Transverse colon (tissue), 4 donors: Measurements from ENCODE around the gene CRMP1. TPM values are rescaled to one million over a fixed set of nuclear protein-coding genes. Genes with fewer than 3 reads are reported as not detected.
A peak's percentile ranks its signal among the peaks of the same experiment; 100 is the strongest.

ENCODE experiments used
- DNase-seq: peaks from one replicate; pipeline ENCODE4 v3.0.0-alpha.2; 2019
- H3K27ac ChIP-seq, 4 donors: fragments of 200-600 bp; sonication (generic); 2 replicates each; pipeline ENCODE4 v1.5.1; 2016 to 2018; ENCODE audit warnings: inconsistent platforms in 4 of 4
- H3K27me3 ChIP-seq: fragments of 200-600 bp; sonication (generic); 2 replicates; pipeline ENCODE4 v1.5.1; 2017; ENCODE audit warnings: inconsistent platforms
- H3K36me3 ChIP-seq, 4 donors: fragments of 200-600 bp; sonication (generic); 2 replicates each; pipeline ENCODE4 v1.5.1; 2017 to 2019; ENCODE audit warnings: inconsistent platforms in 4 of 4
- H3K4me1 ChIP-seq, 4 donors: fragments of 200-600 bp; sonication (generic); 2 replicates each; pipeline ENCODE4 v1.5.1; 2017 to 2020; ENCODE audit warnings: inconsistent platforms in 4 of 4
- H3K4me3 ChIP-seq, 4 donors: fragments of 200-600 bp; sonication (generic); 1 replicate in 1 of 4; 2 replicates in 3 of 4; pipeline versions ENCODE4 v1.5.1 to v1.6.1; 2017 to 2019; ENCODE audit warnings: inconsistent platforms in 4 of 4
- H3K9me3 ChIP-seq, 2 donors: fragments of 200-600 bp; sonication (generic); 2 replicates each; pipeline ENCODE4 v1.5.1; 2017 to 2019; ENCODE audit warnings: inconsistent platforms in 2 of 2
- EP300 ChIP-seq: sonication (generic); formaldehyde crosslinking; IDR thresholded peaks from one replicate; pipeline ENCODE4 v1.6.1; 2017; ENCODE audit warnings: antibody characterized with exemption, low read depth
- POLR2A ChIP-seq: fragments of 450-650 bp; IDR thresholded peaks from one replicate; pipeline ENCODE4 v1.6.1; 2016; ENCODE audit warnings: antibody characterized with exemption, mild to moderate bottlenecking, moderate library complexity
- POLR2AphosphoS5 ChIP-seq, 3 donors: sonication (generic); formaldehyde crosslinking; IDR thresholded peaks; one replicate each; pipeline ENCODE4 v1.6.1; 2016; ENCODE audit warnings: antibody characterized with exemption in 3 of 3
- WGBS, 2 donors: methylation state at CpG; one replicate each; pipeline ENCODE4 v1.1.5; 2018; ENCODE audit warnings: low coverage in 1 of 2; 5-methylcytosine and 5-hydroxymethylcytosine counted together
- in situ Hi-C, 4 donors: fragments of 200-750 bp; cut with MboI; loops; one replicate each; pipeline versions ENCODE4 v1.15.0 to v1.15.1; 2017; ENCODE audit warnings: low sequenced_read_pairs in 3 of 4, low pct_ligation_motif_present in 1 of 4, low pct_unique_long_range_greater_than_20kb in 1 of 4
- intact Hi-C: fragments of 100-400 bp; cut with DNase I; formaldehyde crosslinking; loops from one replicate; pipeline ENCODE4 v1.15.1; 2023; ENCODE audit warnings: low total_unique reads
- total RNA-seq, 4 donors: library from RNA; depleted of rRNA; stranded (reverse); fragments of >200 nt; gene quantifications; one replicate each; pipeline ENCODE4 v1.1.0, GENCODE V29; 2016
- TF ChIP-seq, protein P1 (sequence below), 5 experiments: fragments of 200-600 bp in 3 of 5; fragments of 450-650 bp in 2 of 5; sonication (generic) in 3 of 5; IDR thresholded peaks; 1 replicate in 2 of 5; 2 replicates in 3 of 5; pipeline ENCODE4 v1.5.1; 2016 to 2017; ENCODE audit warnings: antibody characterized with exemption in 5 of 5, inconsistent platforms in 3 of 5, mild to moderate bottlenecking in 2 of 5, moderate library complexity in 1 of 5

CRMP1 gene
- total RNA-seq, 4 donors from 2014 or later = 0.55 to 3.0 (median 2.1) TPM; not detected in 1

DNA sequence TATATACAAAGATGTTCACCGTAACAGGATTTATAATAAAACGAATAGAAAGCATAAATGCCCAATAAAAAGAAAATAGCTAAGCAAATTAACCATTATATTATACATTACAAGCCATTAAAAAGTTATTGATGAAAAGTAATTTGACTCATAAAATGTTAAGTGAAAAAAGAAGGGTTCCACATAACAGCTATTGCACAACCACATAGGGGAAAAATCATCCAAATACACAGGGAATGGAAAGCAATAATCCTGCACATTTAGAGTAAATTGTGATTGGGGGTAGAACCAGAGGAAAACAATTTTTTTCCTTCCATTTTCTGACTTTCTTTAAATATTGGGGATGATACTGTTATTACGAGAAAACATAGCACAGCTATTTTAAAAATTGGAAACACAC lies 38.0 kb downstream of the CRMP1 start:
- H3K27ac ChIP-seq = no peak overlapping the region
- in situ Hi-C loops = no loop called here
- H3K4me1 ChIP-seq = no peaks in the 10 kb centered on the region
- DNase-seq = no peak
- WGBS, 2 donors = 77 to 83% methylated on average over 3 of the region's 3 CpGs
- no peak overlapping the region for H3K4me3 ChIP-seq
- intact Hi-C loops = no loop called here
- H3K36me3 ChIP-seq = no peaks in the 10 kb centered on the region
- no peaks in the 10 kb centered on the region for H3K9me3 ChIP-seq
- TF ChIP-seq EP300 = no peak
- no peak for TF ChIP-seq POLR2A
- TF ChIP-seq, protein P1, sequence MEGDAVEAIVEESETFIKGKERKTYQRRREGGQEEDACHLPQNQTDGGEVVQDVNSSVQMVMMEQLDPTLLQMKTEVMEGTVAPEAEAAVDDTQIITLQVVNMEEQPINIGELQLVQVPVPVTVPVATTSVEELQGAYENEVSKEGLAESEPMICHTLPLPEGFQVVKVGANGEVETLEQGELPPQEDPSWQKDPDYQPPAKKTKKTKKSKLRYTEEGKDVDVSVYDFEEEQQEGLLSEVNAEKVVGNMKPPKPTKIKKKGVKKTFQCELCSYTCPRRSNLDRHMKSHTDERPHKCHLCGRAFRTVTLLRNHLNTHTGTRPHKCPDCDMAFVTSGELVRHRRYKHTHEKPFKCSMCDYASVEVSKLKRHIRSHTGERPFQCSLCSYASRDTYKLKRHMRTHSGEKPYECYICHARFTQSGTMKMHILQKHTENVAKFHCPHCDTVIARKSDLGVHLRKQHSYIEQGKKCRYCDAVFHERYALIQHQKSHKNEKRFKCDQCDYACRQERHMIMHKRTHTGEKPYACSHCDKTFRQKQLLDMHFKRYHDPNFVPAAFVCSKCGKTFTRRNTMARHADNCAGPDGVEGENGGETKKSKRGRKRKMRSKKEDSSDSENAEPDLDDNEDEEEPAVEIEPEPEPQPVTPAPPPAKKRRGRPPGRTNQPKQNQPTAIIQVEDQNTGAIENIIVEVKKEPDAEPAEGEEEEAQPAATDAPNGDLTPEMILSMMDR (IDR thresholded peaks at IDR 0.05) = no peak
- no peak for TF ChIP-seq POLR2AphosphoS5 (IDR thresholded peaks at IDR 0.05)
- H3K27me3 ChIP-seq = no peaks in the 10 kb centered on the region

DNA sequence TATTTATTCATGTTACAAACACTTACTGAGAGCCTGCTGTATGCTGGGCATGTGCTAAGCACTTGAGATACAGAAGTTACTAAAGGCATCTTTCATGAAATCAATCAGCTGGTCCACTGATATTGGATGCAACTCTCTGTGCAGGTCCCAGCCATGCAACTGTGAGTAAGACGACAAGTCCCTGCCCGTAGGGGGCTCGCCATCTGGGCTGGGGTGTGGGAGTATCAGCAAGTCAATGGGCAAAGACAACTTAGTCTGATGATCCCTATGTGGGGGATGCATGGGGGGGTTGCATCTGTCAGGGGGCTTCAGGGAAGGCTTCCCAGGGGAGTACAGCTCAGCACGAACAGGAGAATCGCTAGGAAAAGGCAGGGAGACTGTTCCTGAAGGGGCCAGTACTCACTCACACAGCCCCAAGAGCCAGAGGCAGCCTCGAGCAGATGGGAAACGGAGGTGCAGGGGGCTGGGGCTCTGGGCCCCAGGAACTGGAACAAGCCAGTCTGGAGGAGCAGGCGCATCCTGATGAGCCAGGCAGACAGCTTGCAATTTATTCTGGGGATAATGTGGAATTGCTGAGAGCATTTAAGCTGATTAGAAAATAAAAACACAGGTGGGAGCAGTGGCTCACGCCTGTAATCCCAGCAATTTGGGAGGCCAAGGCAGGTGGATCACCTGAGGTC lies 40.2 kb downstream of the CRMP1 start:
- TF ChIP-seq POLR2A = no peak
- no peak for TF ChIP-seq EP300
- no peak for TF ChIP-seq POLR2AphosphoS5 (IDR thresholded peaks at IDR 0.05)
- TF ChIP-seq, protein P1 (IDR thresholded peaks at IDR 0.05) = no peak
- Histone ChIP-seq H3K9me3 (no peaks in the 10 kb centered on the region), H3K27me3 (no peaks in the 10 kb centered on the region), H3K27ac (no peak overlapping the region), H3K36me3 (no peaks in the 10 kb centered on the region), H3K4me3 (no peak overlapping the region), H3K4me1 (no peaks in the 10 kb centered on the region)
- 60 to 77% methylated on average over 1 to 9 of the region's 9 CpGs for WGBS, 2 donors
- intact Hi-C loops (no loop called here), in situ Hi-C loops (no loop called here)
- DNase-seq = no peak

DNA sequence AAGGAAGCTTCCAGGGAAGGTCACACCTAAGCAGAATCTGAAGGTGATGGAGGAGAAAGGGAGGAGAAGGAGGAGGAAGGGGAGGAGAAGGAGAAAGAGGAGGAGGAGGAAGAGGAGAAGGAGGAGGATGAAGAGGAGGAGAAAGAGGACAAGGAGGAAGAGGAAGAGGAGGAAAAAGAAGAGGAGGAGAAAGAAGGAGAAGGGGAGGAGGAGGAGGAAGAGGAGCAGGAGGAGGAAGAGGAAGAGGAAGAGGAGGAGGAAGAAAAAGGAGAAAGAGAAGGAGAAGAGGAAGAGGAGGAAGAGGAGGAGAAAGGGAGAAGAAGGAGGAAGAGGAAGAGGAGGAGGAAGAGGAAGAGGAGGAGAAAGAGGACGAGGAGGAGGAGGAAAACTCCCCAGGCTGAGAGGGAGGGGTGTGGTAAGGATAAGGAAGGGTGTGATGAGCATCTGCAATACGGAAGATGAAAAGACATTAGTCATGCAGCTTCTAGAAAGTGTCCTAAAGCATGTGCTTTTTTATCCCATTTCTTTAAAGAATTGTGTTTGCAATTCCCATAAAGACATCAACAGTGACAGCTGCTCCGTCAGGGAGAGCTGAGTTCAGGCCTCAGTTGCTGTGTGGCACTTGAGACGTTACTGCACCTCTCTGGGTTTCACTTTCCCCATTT lies 41.1 kb downstream of the CRMP1 start:
- H3K27me3 ChIP-seq = no peaks in the 10 kb centered on the region
- intact Hi-C loops (no loop called here), in situ Hi-C loops (no loop called here)
- no peaks in the 10 kb centered on the region for H3K9me3 ChIP-seq
- 49 to 64% methylated on average over 2 to 4 of the region's 4 CpGs for WGBS, 2 donors
- no peaks in the 10 kb centered on the region for H3K36me3 ChIP-seq
- H3K27ac ChIP-seq = no peak overlapping the region
- DNase-seq = no peak
- H3K4me1 ChIP-seq = no peaks in the 10 kb centered on the region
- TF ChIP-seq, protein P1 (IDR thresholded peaks at IDR 0.05) = no peak
- TF ChIP-seq POLR2AphosphoS5 (IDR thresholded peaks at IDR 0.05) (no peak), EP300 (no peak), POLR2A (no peak)
- H3K4me3 ChIP-seq = no peak overlapping the region

DNA sequence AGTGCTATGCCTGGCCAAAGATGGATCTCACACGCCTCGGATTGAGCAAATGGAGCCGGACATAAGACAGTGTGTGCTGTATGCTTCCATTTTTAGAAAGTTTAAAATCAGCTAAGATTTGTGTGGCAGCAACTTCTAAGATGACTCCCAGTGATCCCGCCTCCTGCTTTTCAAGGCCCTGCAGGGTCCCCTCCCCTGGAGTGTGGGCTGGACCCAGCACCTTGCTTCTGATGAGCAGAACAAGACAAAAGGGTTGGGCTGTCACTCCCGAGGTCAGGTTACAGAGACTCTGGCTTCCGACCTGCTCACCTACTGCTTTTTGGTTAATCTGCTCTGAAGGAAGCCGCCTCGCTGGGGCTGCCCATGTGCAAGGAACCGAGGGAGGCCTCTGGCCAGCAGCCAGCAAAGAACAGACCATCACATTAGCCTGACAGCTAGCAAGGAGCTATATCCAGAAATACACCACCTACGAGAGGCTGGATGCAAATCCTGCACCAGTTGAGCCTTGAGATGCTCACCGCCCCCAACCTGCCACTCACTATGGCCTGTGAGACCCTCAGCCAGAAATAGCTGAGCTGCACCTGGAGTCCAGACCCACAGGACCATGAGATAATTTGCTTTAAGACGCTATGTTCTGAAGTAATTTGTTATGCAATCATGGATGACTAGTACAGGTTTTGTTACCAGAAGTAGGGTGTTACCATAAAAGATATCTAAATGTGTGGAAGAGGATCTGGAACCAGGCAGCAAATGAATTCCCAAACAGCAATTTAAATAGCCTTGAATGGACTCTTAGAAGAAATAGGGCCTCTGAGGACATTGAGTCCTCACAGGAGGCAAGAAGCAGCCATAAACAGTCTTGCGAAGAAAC lies 47.6 kb downstream of the CRMP1 start:
- H3K4me3 ChIP-seq = no peak overlapping the region
- in situ Hi-C loops = no loop called here
- H3K36me3 ChIP-seq = no peaks in the 10 kb centered on the region
- peaks cover 0 to 13% (median 3%) of the 10 kb centered on the region in 4 donors for H3K4me1 ChIP-seq
- no peaks in the 10 kb centered on the region for H3K9me3 ChIP-seq
- no peaks in the 10 kb centered on the region for H3K27me3 ChIP-seq
- TF ChIP-seq POLR2AphosphoS5 (IDR thresholded peaks at IDR 0.05) (no peak), POLR2A (no peak), EP300 (no peak)
- TF ChIP-seq, protein P1 (IDR thresholded peaks at IDR 0.05) = no peak
- 67 to 68% methylated on average over 3 to 11 of the region's 13 CpGs for WGBS, 2 donors
- DNase-seq = no peak
- intact Hi-C loops = no loop called here
- peak overlapping the region in 3 of 4 donors; percentile 26 to 69 (median 39) for H3K27ac ChIP-seq
